Progenitor cell of endocrine pancreas (in vitro differentiated cells): ENCODE data around the gene ZBTB17. TPM values are rescaled to one million over a fixed set of nuclear protein-coding genes. Genes with fewer than 3 reads are reported as not detected.

Experiments
- DNase-seq: peaks from one replicate; pipeline ENCODE4 v3.0.0; 2021; ENCODE audit warnings: low spot score; ENCODE audit not compliant: unreplicated experiment
- H3K27ac Mint-ChIP-seq: 2 replicates; pipeline ENCODE4 v1.8.0; 2021; ENCODE audit warnings: mild to moderate bottlenecking, moderate library complexity, mixed read lengths
- H3K27me3 Mint-ChIP-seq: 2 replicates; pipeline ENCODE4 v1.8.0; 2021; ENCODE audit warnings: mixed read lengths
- H3K36me3 Mint-ChIP-seq: 2 replicates; pipeline ENCODE4 v1.8.0; 2022; ENCODE audit warnings: mixed read lengths; ENCODE audit not compliant: insufficient read depth
- H3K4me1 Mint-ChIP-seq: 2 replicates; pipeline ENCODE4 v1.8.0; 2021; ENCODE audit warnings: low read depth, mixed read lengths
- H3K4me3 Mint-ChIP-seq: 2 replicates; pipeline ENCODE4 v1.8.0; 2021; ENCODE audit warnings: low read depth, mild to moderate bottlenecking, moderate library complexity, mixed read lengths
- H3K9me3 Mint-ChIP-seq: 2 replicates; pipeline ENCODE4 v1.8.0; 2021; ENCODE audit warnings: low read depth, mixed read lengths
- CTCF ChIP-seq: fragments of 200-600 bp; sonication (generic); IDR thresholded peaks from one replicate; pipeline ENCODE4 v1.5.0; 2021; ENCODE audit warnings: antibody characterized with exemption, mild to moderate bottlenecking; ENCODE audit not compliant: unreplicated experiment
- total RNA-seq: library from RNA; stranded (reverse); gene quantifications from 2 replicates; pipeline ENCODE4 v1.2.1, GENCODE V29; 2021

ZBTB17 gene
- total RNA-seq, 1 donor from 2014 or later = 57.7 TPM

GRCh38 chr1:16009030-16009460 lies 33.1 kb upstream of the ZBTB17 start:
- H3K27me3 Mint-ChIP-seq = no peaks in the 10 kb centered on the region
- peaks cover 10% of the 10 kb centered on the region for H3K4me1 Mint-ChIP-seq
- H3K36me3 Mint-ChIP-seq = no peaks in the 10 kb centered on the region
- DNase-seq = peak; percentile 86
- no peak overlapping the region for H3K27ac Mint-ChIP-seq
- no peaks in the 10 kb centered on the region for H3K9me3 Mint-ChIP-seq
- H3K4me3 Mint-ChIP-seq = no peak overlapping the region
- peak; percentile 97 for TF ChIP-seq CTCF

GRCh38 chr1:16007671-16008341 lies 31.9 kb upstream of the ZBTB17 start:
- TF ChIP-seq CTCF = no peak

GRCh38 chr1:16006552-16007485 lies 30.9 kb upstream of the ZBTB17 start:
- no peak overlapping the region for H3K4me3 Mint-ChIP-seq
- peaks cover 12% of the 10 kb centered on the region for H3K4me1 Mint-ChIP-seq
- H3K27ac Mint-ChIP-seq = no peak overlapping the region
- no peak for DNase-seq
- H3K27me3 Mint-ChIP-seq = no peaks in the 10 kb centered on the region
- no peaks in the 10 kb centered on the region for H3K36me3 Mint-ChIP-seq
- H3K9me3 Mint-ChIP-seq = no peaks in the 10 kb centered on the region
- no peak for TF ChIP-seq CTCF

More at GRCh38 chr1:16007671-16008341, 31.9 kb upstream of the ZBTB17 start:
- DNase-seq = no peak
- Mint-ChIP-seq H3K27ac (no peak overlapping the region), H3K27me3 (no peaks in the 10 kb centered on the region), H3K4me3 (no peak overlapping the region), H3K4me1 (peaks cover 12% of the 10 kb centered on the region), H3K9me3 (no peaks in the 10 kb centered on the region), H3K36me3 (no peaks in the 10 kb centered on the region)

GRCh38 chr1:16006010-16006409 lies 30.1 kb upstream of the ZBTB17 start:
- no peak overlapping the region for H3K4me3 Mint-ChIP-seq

More at GRCh38 chr1:16006010-16006409, 30.1 kb upstream of the ZBTB17 start:
- no peak overlapping the region for H3K27ac Mint-ChIP-seq
- no peaks in the 10 kb centered on the region for H3K36me3 Mint-ChIP-seq
- no peak for DNase-seq
- no peaks in the 10 kb centered on the region for H3K9me3 Mint-ChIP-seq
- peaks cover 12% of the 10 kb centered on the region for H3K4me1 Mint-ChIP-seq
- H3K27me3 Mint-ChIP-seq = no peaks in the 10 kb centered on the region
- TF ChIP-seq CTCF = no peak
